A549 (cell line): ENCODE data around the gene DNM3. TPM values are rescaled to one million over a fixed set of nuclear protein-coding genes. Genes with fewer than 3 reads are reported as not detected.

Experiments used
- ATAC-seq, 2 experiments: fragments of 200-7000 bp in 1 of 2; fragments of >200 bp in 1 of 2; cut with Nextera tagmentation in 1 of 2; cut with Tn5 transposase in 1 of 2; 3 replicates each; pipeline versions ENCODE4 v1.8.0 to v1.9.1; 2018 to 2020; ENCODE audit warnings: mild to moderate bottlenecking in 1 of 2, moderate library complexity in 1 of 2
- CTCF ChIA-PET: fragments of 300-600 bp; sonication (Branson Sonifier 250); formaldehyde crosslinking; extraction: SDS; loops from one replicate; lab custom pipeline; 2021; ENCODE audit warnings: antibody characterized with exemption, inconsistent platforms; lab: Yijun Ruan, JAX
- POLR2A ChIA-PET: fragments of 350-600 bp; formaldehyde crosslinking; extraction: SDS; loops from one replicate; lab custom pipeline; 2021; ENCODE audit warnings: antibody characterized with exemption, inconsistent platforms; lab: Yijun Ruan, JAX
- DNase-seq, 2 experiments: peaks; one replicate each; pipeline versions ENCODE4 v3.0.0 to v3.0.0-alpha.2; 2011 to 2016; ENCODE audit warnings: low read depth in 1 of 2, low spot score in 1 of 2
- FAIRE-seq: peaks from 2 replicates; lab custom pipeline; 2011; peaks lifted over from hg19 to GRCh38; lab: Jason Lieb, UNC
- H3K27ac ChIP-seq, 2 experiments: fragments of >200 bp; sonication (Bioruptor Twin); formaldehyde crosslinking; 3 replicates each; pipeline ENCODE4 v1.5.1; 2016 to 2017
- H3K4me1 ChIP-seq: fragments of >200 bp; sonication (Bioruptor Twin); formaldehyde crosslinking; 3 replicates; pipeline ENCODE4 v1.6.1; 2016
- H3K4me2 ChIP-seq: fragments of >200 bp; sonication (Bioruptor Twin); formaldehyde crosslinking; 3 replicates; pipeline ENCODE4 v1.6.1; 2016
- H3K4me3 ChIP-seq: fragments of >200 bp; sonication (Bioruptor Twin); formaldehyde crosslinking; 3 replicates; pipeline ENCODE4 v1.5.1; 2016
- H3K9me3 ChIP-seq: fragments of >200 bp; sonication (Bioruptor Twin); formaldehyde crosslinking; 3 replicates; pipeline ENCODE4 v1.6.1; 2016
- BHLHE40 ChIP-seq: IDR thresholded peaks from 2 replicates; pipeline ENCODE4 v1.6.1; 2012; ENCODE audit warnings: low read depth, low read length, inconsistent platforms
- CEBPB ChIP-seq, 2 experiments: fragments of >200 bp in 1 of 2; sonication (Bioruptor Twin) in 1 of 2; formaldehyde crosslinking in 1 of 2; IDR thresholded peaks; 2 replicates each; pipeline ENCODE4 v1.6.1; 2012 to 2016
- CHD4 ChIP-seq: fragments of 200-600 bp; sonication (generic); IDR thresholded peaks from 2 replicates; pipeline ENCODE4 v1.6.1; 2016; ENCODE audit warnings: antibody characterized with exemption, mild to moderate bottlenecking, borderline replicate concordance
- EHMT2 ChIP-seq: fragments of 200-600 bp; sonication (generic); IDR thresholded peaks from 2 replicates; pipeline ENCODE4 v1.6.1; 2016; ENCODE audit warnings: antibody characterized with exemption, low read depth, mild to moderate bottlenecking, moderate library complexity
- FOSL2 ChIP-seq, 2 experiments: fragments of 450-650 bp in 1 of 2; fragments of >200 bp in 1 of 2; sonication (Bioruptor Twin) in 1 of 2; formaldehyde crosslinking; IDR thresholded peaks; 2 replicates each; pipeline versions ENCODE4 v1.5.0 to v1.6.1; 2016 to 2020; ENCODE audit warnings: mild to moderate bottlenecking in 1 of 2, moderate library complexity in 1 of 2
- FOXS1 ChIP-seq: fragments of 250-450 bp; sonication (Bioruptor Pico); IDR thresholded peaks from 2 replicates; pipeline ENCODE4 v1.5.0; 2020; ENCODE audit warnings: mild to moderate bottlenecking, moderate library complexity
- GATA3 ChIP-seq: IDR thresholded peaks from 2 replicates; pipeline ENCODE4 v1.6.1; 2012; ENCODE audit warnings: borderline replicate concordance
- HDAC2 ChIP-seq: fragments of 200-600 bp; sonication (generic); IDR thresholded peaks from 2 replicates; pipeline ENCODE4 v1.6.1; 2016
- JUNB ChIP-seq: fragments of >200 bp; sonication (Bioruptor Twin); formaldehyde crosslinking; IDR thresholded peaks from 2 replicates; pipeline ENCODE4 v1.6.1; 2016
- KDM5A ChIP-seq: fragments of 200-600 bp; sonication (generic); IDR thresholded peaks from 2 replicates; pipeline ENCODE4 v1.6.1; 2016; ENCODE audit warnings: antibody characterized with exemption, mild to moderate bottlenecking
- MAFK ChIP-seq: fragments of 450-650 bp; IDR thresholded peaks from 2 replicates; pipeline ENCODE4 v1.6.1; 2014; ENCODE audit not compliant: partially characterized antibody
- NFE2L2 ChIP-seq: fragments of 150-350 bp; conservative IDR thresholded peaks from 2 replicates; pipeline ENCODE4 v1.6.1; 2014; ENCODE audit warnings: low read length
- POLR2A ChIP-seq: IDR thresholded peaks from 2 replicates; pipeline ENCODE4 v1.6.1; 2012; ENCODE audit warnings: mild to moderate bottlenecking, low read length
- RCOR1 ChIP-seq: fragments of 150-350 bp; IDR thresholded peaks from 2 replicates; pipeline ENCODE4 v1.6.1; 2014; ENCODE audit warnings: antibody characterized with exemption, low read length, low read depth
- RNF2 ChIP-seq: fragments of 200-600 bp; sonication (generic); IDR thresholded peaks from 2 replicates; pipeline ENCODE4 v1.6.1; 2016; ENCODE audit warnings: low read depth, mild to moderate bottlenecking, antibody characterized with exemption, moderate library complexity, borderline replicate concordance
- SREBF2 ChIP-seq: fragments of 450-650 bp; IDR thresholded peaks from 2 replicates; pipeline ENCODE4 v1.6.1; 2014; ENCODE audit warnings: mild to moderate bottlenecking, moderate library complexity
- TP53 ChIP-seq: fragments of 250-450 bp; sonication (Bioruptor Pico); IDR thresholded peaks from 2 replicates; pipeline ENCODE4 v1.5.0; 2021; ENCODE audit warnings: mild to moderate bottlenecking, moderate library complexity
- ZFP36 ChIP-seq: fragments of 450-650 bp; IDR thresholded peaks from 2 replicates; pipeline ENCODE4 v1.6.1; 2014; ENCODE audit warnings: borderline replicate concordance; ENCODE audit not compliant: partially characterized antibody
- ZNF302 ChIP-seq: fragments of 250-450 bp; sonication (Bioruptor Pico); IDR thresholded peaks from 2 replicates; pipeline ENCODE4 v1.9.0; 2021; ENCODE audit warnings: inconsistent platforms, mild to moderate bottlenecking, moderate library complexity
- ZSCAN20 ChIP-seq: fragments of 250-450 bp; sonication (Bioruptor Pico); IDR thresholded peaks from 2 replicates; pipeline ENCODE4 v1.8.0; 2022; ENCODE audit warnings: mild to moderate bottlenecking, moderate library complexity
- WGBS: methylation state at CpG from one replicate; pipeline ENCODE4 v1.1.6; 2017; ENCODE audit errors: missing lambda C conversion rate; 5-methylcytosine and 5-hydroxymethylcytosine counted together
- polyA plus RNA-seq, 4 experiments: library from polyadenylated mRNA; depleted of rRNA in 3 of 4; stranded (reverse); fragments of >200 nt; fragmentation: RNase III in 1 of 4; extraction: RNeasy Plus Mini Kit Qiagen cat#74134 plus additional on column Dnase treatment in 1 of 4; gene quantifications; 2 replicates in 3 of 4; 3 replicates in 1 of 4; pipeline ENCODE4 v1.2.3, GENCODE V29; 2011 to 2017
- TF ChIP-seq, protein P1 (sequence below): IDR thresholded peaks from 2 replicates; pipeline ENCODE4 v1.6.1; 2012
- TF ChIP-seq, protein P2 (sequence below): fragments of >200 bp; sonication (Bioruptor Twin); formaldehyde crosslinking; IDR thresholded peaks from 3 replicates; pipeline ENCODE4 v1.5.1; 2016
- TF ChIP-seq, protein P3 (sequence below): fragments of 250-450 bp; sonication (Bioruptor Pico); IDR thresholded peaks from 2 replicates; pipeline ENCODE4 v1.5.0; 2021; ENCODE audit warnings: mild to moderate bottlenecking, moderate library complexity, borderline replicate concordance

DNM3 gene
- polyA plus RNA-seq, 2 of the 4 experiments (the other 2 are of a cell fraction), result 0.57 to 1.5 TPM

DNA sequence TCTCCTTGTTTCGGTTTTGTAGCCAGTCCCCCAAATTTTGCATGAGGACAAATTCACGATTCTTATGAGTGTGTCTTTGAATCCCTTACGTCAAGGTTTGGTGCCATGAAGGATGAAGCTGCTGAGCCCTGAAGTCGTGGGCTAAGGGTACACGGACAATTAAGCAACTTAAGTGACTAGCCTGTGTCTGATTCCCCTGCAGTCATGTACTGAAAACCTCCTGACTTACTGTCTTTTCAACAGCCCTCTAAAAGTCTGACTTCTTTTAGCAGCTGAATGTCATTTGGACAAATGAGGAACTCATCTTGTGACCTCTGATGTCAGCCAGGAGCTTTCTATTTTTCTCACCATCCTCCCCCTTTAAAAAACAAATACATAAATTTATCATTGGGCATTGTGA, 552.1 kb downstream of the DNM3 start:
- FAIRE-seq, result no peak
- CTCF ChIA-PET, result interaction anchor here (0.9 to 1.0 kb wide), 2 partner anchors 50 to 303 kb away, joined by 3 read pairs; partner anchors contain the start of gene PIGC

DNA sequence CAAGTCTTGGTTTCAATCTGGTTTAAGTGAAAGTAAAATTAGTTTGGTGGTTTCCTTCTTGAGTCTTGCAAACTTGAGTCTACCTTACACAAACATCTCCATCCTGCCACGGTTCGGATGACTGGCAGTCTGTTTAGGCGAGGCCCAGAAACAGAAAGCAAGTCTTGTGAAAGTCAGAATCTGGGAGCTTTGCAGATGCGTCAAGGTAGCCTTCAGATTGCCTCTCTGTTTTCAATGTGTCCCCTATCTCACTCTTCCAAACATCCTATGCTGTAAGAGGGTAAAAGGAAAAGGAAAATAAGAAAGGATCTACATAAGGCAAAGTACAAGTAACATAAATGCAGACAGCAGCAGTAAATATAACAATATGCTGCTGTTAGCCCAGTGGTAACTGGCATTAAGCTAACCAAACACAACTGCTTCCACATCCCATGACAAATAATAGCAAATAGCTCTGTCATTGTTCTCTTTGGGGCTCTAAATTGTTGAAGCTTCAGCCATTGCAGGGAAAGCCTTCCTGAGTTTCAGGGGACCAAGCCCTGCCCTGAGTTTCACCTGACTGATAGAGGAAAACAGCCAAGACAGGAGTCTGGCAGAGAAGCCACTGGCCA, 552.9 kb downstream of the DNM3 start:
- 27% methylated on average over 4 of the region's 4 CpGs for WGBS
- Histone ChIP-seq H3K4me1 (peaks cover 21% of the 10 kb centered on the region), H3K9me3 (no peaks in the 10 kb centered on the region), H3K4me2 (peak overlapping the region; percentile 66)
- ChIA-PET POLR2A (interaction anchor here (0.7 to 1.4 kb wide), 5 partner anchors 35 to 123 kb away, joined by 3 to 5 read pairs (median 4); no protein-coding TSS in a partner anchor), CTCF (interaction anchor here (0.7 to 1.5 kb wide), 6 partner anchors 10 to 353 kb away, joined by 3 to 4 read pairs (median 3); no protein-coding TSS in a partner anchor)
- TF ChIP-seq RCOR1 (no peak), ZNF302 (CRISPR knock-in tag) (no peak), ZFP36 (no peak), NFE2L2 (no peak), GATA3 (no peak), MAFK (no peak), KDM5A (no peak), EHMT2 (no peak), ZSCAN20 (no peak), CHD4 (no peak), RNF2 (no peak), POLR2A (no peak), CEBPB (IDR thresholded peaks at IDR 0.05) (no peak)
- TF ChIP-seq, protein P1, sequence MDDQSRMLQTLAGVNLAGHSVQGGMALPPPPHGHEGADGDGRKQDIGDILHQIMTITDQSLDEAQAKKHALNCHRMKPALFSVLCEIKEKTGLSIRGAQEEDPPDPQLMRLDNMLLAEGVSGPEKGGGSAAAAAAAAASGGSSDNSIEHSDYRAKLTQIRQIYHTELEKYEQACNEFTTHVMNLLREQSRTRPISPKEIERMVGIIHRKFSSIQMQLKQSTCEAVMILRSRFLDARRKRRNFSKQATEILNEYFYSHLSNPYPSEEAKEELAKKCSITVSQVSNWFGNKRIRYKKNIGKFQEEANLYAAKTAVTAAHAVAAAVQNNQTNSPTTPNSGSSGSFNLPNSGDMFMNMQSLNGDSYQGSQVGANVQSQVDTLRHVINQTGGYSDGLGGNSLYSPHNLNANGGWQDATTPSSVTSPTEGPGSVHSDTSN, result no peak
- TF ChIP-seq, all 56 proteins: peak for 0
- peak overlapping the region; percentile 57 to 67 for H3K27ac ChIP-seq
- ATAC-seq (peak; percentile 43 to 68; a peak in 4 of 6 replicates), DNase-seq (peak in 1 of 2 experiments; percentile 34), FAIRE-seq (peak; percentile 59)
- H3K4me3 ChIP-seq, result no peak overlapping the region

More for the DNA sequence above, 552.1 kb downstream of the DNM3 start:
- TF ChIP-seq, protein P2, sequence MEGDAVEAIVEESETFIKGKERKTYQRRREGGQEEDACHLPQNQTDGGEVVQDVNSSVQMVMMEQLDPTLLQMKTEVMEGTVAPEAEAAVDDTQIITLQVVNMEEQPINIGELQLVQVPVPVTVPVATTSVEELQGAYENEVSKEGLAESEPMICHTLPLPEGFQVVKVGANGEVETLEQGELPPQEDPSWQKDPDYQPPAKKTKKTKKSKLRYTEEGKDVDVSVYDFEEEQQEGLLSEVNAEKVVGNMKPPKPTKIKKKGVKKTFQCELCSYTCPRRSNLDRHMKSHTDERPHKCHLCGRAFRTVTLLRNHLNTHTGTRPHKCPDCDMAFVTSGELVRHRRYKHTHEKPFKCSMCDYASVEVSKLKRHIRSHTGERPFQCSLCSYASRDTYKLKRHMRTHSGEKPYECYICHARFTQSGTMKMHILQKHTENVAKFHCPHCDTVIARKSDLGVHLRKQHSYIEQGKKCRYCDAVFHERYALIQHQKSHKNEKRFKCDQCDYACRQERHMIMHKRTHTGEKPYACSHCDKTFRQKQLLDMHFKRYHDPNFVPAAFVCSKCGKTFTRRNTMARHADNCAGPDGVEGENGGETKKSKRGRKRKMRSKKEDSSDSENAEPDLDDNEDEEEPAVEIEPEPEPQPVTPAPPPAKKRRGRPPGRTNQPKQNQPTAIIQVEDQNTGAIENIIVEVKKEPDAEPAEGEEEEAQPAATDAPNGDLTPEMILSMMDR, result no peak
- no peak for TF ChIP-seq FOSL2 (IDR thresholded peaks at IDR 0.05)
- TF ChIP-seq FOSL2 (CRISPR knock-in tag; IDR thresholded peaks at IDR 0.05), result no peak
- TF ChIP-seq TP53 (CRISPR knock-in tag), result no peak
- TF ChIP-seq, protein P3, sequence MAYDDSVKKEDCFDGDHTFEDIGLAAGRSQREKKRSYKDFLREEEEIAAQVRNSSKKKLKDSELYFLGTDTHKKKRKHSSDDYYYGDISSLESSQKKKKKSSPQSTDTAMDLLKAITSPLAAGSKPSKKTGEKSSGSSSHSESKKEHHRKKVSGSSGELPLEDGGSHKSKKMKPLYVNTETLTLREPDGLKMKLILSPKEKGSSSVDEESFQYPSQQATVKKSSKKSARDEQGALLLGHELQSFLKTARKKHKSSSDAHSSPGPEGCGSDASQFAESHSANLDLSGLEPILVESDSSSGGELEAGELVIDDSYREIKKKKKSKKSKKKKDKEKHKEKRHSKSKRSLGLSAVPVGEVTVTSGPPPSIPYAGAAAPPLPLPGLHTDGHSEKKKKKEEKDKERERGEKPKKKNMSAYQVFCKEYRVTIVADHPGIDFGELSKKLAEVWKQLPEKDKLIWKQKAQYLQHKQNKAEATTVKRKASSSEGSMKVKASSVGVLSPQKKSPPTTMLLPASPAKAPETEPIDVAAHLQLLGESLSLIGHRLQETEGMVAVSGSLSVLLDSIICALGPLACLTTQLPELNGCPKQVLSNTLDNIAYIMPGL, result no peak
- no peak for TF ChIP-seq RCOR1
- TF ChIP-seq GATA3, result no peak
- no peak for TF ChIP-seq HDAC2
- TF ChIP-seq SREBF2, result no peak
- no peak for TF ChIP-seq JUNB
- TF ChIP-seq BHLHE40, result no peak
- no peak for TF ChIP-seq FOXS1 (CRISPR knock-in tag)
- no peak overlapping the region for H3K4me3 ChIP-seq
- H3K9me3 ChIP-seq, result no peaks in the 10 kb centered on the region
- no peak for DNase-seq
- ATAC-seq, result no peak
- no peak overlapping the region for H3K4me2 ChIP-seq
- peaks cover 12% of the 10 kb centered on the region for H3K4me1 ChIP-seq
- POLR2A ChIA-PET, result interaction anchor here (1.2 kb wide), 1 partner anchor 71 kb away, joined by 4 read pairs; no protein-coding TSS in a partner anchor
- no peak overlapping the region for H3K27ac ChIP-seq
- WGBS, result 86% methylated on average over 5 of the region's 5 CpGs
